GM18526 (cell line): ENCODE results near the gene UTP3.

Experiments used
- POLR2A ChIP-seq: IDR thresholded peaks from 3 replicates; pipeline ENCODE4 v1.6.1; 2011; ENCODE audit not compliant: insufficient read length; ENCODE audit errors: extremely low read depth

UTP3 gene

GRCh38 chr4:70678383-70678999, 9.8 kb upstream of the UTP3 start:
- TF ChIP-seq POLR2A: no peak

GRCh38 chr4:70680934-70681333, 7.4 kb upstream of the UTP3 start:
- TF ChIP-seq POLR2A: no peak

GRCh38 chr4:70681704-70682103, 6.6 kb upstream of the UTP3 start:
- no peak for TF ChIP-seq POLR2A

- TF ChIP-seq POLR2A: no peak
Observed at GRCh38 chr4:70687392-70687791, 940 bp upstream of the UTP3 start.

- TF ChIP-seq POLR2A: no peak
Observed at GRCh38 chr4:70688795-70689231, 481 bp downstream of the UTP3 start.

GRCh38 chr4:70691661-70692060, 3.3 kb downstream of the UTP3 start:
- no peak for TF ChIP-seq POLR2A

- TF ChIP-seq POLR2A: no peak
Observed at GRCh38 chr4:70700712-70701111, 12.4 kb downstream of the UTP3 start.

- TF ChIP-seq POLR2A: no peak
Observed at GRCh38 chr4:70701271-70701670, 12.9 kb downstream of the UTP3 start.

- no peak for TF ChIP-seq POLR2A
Observed at GRCh38 chr4:70703619-70704214, 15.4 kb downstream of the UTP3 start.

- peak; percentile 16 for TF ChIP-seq POLR2A
Observed at GRCh38 chr4:70704215-70704930, 16.0 kb downstream of the UTP3 start.

- TF ChIP-seq POLR2A: no peak
Observed at GRCh38 chr4:70704931-70705182, 16.5 kb downstream of the UTP3 start.

GRCh38 chr4:70705183-70706043, 17.1 kb downstream of the UTP3 start:
- no peak for TF ChIP-seq POLR2A

GRCh38 chr4:70706044-70706461, 17.7 kb downstream of the UTP3 start:
- TF ChIP-seq POLR2A: no peak

- no peak for TF ChIP-seq POLR2A
Observed at GRCh38 chr4:70706516-70706915, 18.2 kb downstream of the UTP3 start.

GRCh38 chr4:70709611-70710205, 21.4 kb downstream of the UTP3 start:
- no peak for TF ChIP-seq POLR2A

GRCh38 chr4:70711599-70711998, 23.3 kb downstream of the UTP3 start:
- TF ChIP-seq POLR2A: no peak

GRCh38 chr4:70712150-70712549, 23.8 kb downstream of the UTP3 start:
- no peak for TF ChIP-seq POLR2A
